Gastrocnemius medialis (tissue), 4 donors: ENCODE data around the gene ESPL1. TPM values are rescaled to one million over a fixed set of nuclear protein-coding genes. Genes with fewer than 3 reads are reported as not detected.

Experiments
- ATAC-seq, 2 donors: fragments of 150-250 bp; one replicate each; pipeline ENCODE4 v1.9.1; 2016
- DNase-seq, 2 donors: peaks; one replicate each; pipeline ENCODE4 v3.0.0-alpha.2; 2019
- H3K27ac ChIP-seq, 4 donors: fragments of 200-600 bp; sonication (generic); 1 replicate in 1 of 4; 2 replicates in 3 of 4; pipeline ENCODE4 v1.5.1; 2016 to 2018; ENCODE audit warnings: mild to moderate bottlenecking in 2 of 4, moderate library complexity in 1 of 4
- H3K27me3 ChIP-seq, 3 donors: fragments of 200-600 bp; sonication (generic) in 2 of 3; 1 replicate in 1 of 3; 2 replicates in 2 of 3; pipeline versions ENCODE4 v1.5.1 to v1.6.0; 2016 to 2019; ENCODE audit warnings: mild to moderate bottlenecking in 1 of 3, moderate library complexity in 1 of 3
- H3K36me3 ChIP-seq, 2 donors: fragments of 200-600 bp; sonication (generic) in 1 of 2; one replicate each; pipeline ENCODE4 v1.5.1; 2017 to 2018
- H3K4me1 ChIP-seq, 2 donors: fragments of 200-600 bp; sonication (generic) in 1 of 2; one replicate each; pipeline ENCODE4 v1.5.1; 2016 to 2017; ENCODE audit warnings: mild to moderate bottlenecking in 2 of 2
- H3K4me3 ChIP-seq, 4 donors: fragments of 200-600 bp; sonication (generic) in 3 of 4; 1 replicate in 1 of 4; 2 replicates in 3 of 4; pipeline ENCODE4 v1.5.1; 2016 to 2019; ENCODE audit warnings: mild to moderate bottlenecking in 2 of 4
- H3K9me3 ChIP-seq, 3 donors: fragments of 200-600 bp; sonication (generic) in 2 of 3; 1 replicate in 1 of 3; 2 replicates in 2 of 3; pipeline ENCODE4 v1.5.1; 2016 to 2019
- CTCF ChIP-seq, 5 experiments: fragments of 450-650 bp in 3 of 5; fragments of 200-600 bp in 2 of 5; sonication (generic) in 2 of 5; IDR thresholded peaks in 4 of 5; conservative IDR thresholded peaks in 1 of 5; 1 replicate in 4 of 5; 2 replicates in 1 of 5; pipeline ENCODE4 v1.5.1; 2016 to 2019; ENCODE audit warnings: antibody characterized with exemption in 5 of 5, mild to moderate bottlenecking in 3 of 5, moderate library complexity in 3 of 5
- POLR2A ChIP-seq, 2 donors: fragments of 450-650 bp; IDR thresholded peaks; one replicate each; pipeline ENCODE4 v1.6.1; 2017; ENCODE audit warnings: antibody characterized with exemption in 2 of 2, mild to moderate bottlenecking in 2 of 2, moderate library complexity in 2 of 2
- in situ Hi-C, 4 donors: fragments of 200-750 bp; cut with MboI; loops; one replicate each; pipeline versions ENCODE4 v1.15.0 to v1.8.0; 2017; ENCODE audit warnings: low sequenced_read_pairs in 4 of 4
- intact Hi-C: fragments of 100-400 bp; cut with DNase I; formaldehyde crosslinking; loops from one replicate; pipeline ENCODE4 v1.15.1; 2023; ENCODE audit warnings: low total_unique reads
- total RNA-seq, 4 donors: library from RNA; depleted of rRNA; stranded (reverse); fragments of >200 nt; gene quantifications; one replicate each; pipeline versions ENCODE4 v1.1.0 to v1.2.3, GENCODE V29; 2016

The ESPL1 gene
- total RNA-seq, 4 donors from 2014 or later = 0.20 to 0.44 (median 0.24) TPM; not detected in 1

- H3K36me3 ChIP-seq = peaks cover 0 to 36% of the 10 kb centered on the region in 2 donors
- H3K9me3 ChIP-seq = no peaks in the 10 kb centered on the region
- no peaks in the 10 kb centered on the region for H3K27me3 ChIP-seq
- peak overlapping the region; percentile 84 to 97 (median 94) for H3K27ac ChIP-seq
- no peak for TF ChIP-seq POLR2A (IDR thresholded peaks at IDR 0.05)
- no peak for TF ChIP-seq CTCF (IDR thresholded peaks at IDR 0.05 in 4 of 5, conservative IDR thresholded peaks at IDR 0.05 in 1 of 5)
- DNase-seq = no peak
- peaks cover 23 to 31% of the 10 kb centered on the region in 2 donors for H3K4me1 ChIP-seq
- H3K4me3 ChIP-seq = peak overlapping the region; percentile 71 to 93 (median 90)
- in situ Hi-C loops (loop anchor here in 1 of 4 donors (10.0 kb wide), 1 partner anchor 184 kb away; the partner anchor contains the start of genes NPFF and TARBP2), intact Hi-C loops (loop anchor here (1.0 to 5.0 kb wide), 6 partner anchors 21 to 407 kb away; partner anchors contain the start of genes ATP5MC2, CALCOCO1, MYG1 and PFDN5)
- ATAC-seq = peak; percentile 5 to 8
Measured at GRCh38 chr12:53320352-53321195, 52.5 kb downstream of the ESPL1 start.

GRCh38 chr12:53324113-53324778 is 56.1 kb downstream of the ESPL1 start:
- no peak for DNase-seq
- in situ Hi-C loops = loop anchor here in 1 of 4 donors (10.0 kb wide), 1 partner anchor 181 kb away; the partner anchor contains the start of genes NPFF and TARBP2
- no peak for ATAC-seq

GRCh38 chr12:53324779-53325510 is 56.8 kb downstream of the ESPL1 start:
- Histone ChIP-seq H3K36me3 (peaks cover 0 to 2% of the 10 kb centered on the region in 2 donors), H3K27ac (peak overlapping the region; percentile 89 to 97 (median 92)), H3K27me3 (no peaks in the 10 kb centered on the region), H3K4me3 (peak overlapping the region; percentile 75 to 96 (median 78)), H3K9me3 (no peaks in the 10 kb centered on the region), H3K4me1 (peaks cover 21 to 30% of the 10 kb centered on the region in 2 donors)
- intact Hi-C loops = loop anchor here (1.0 to 5.0 kb wide), 5 partner anchors 20 to 402 kb away; partner anchors contain the start of genes CALCOCO1 and TARBP2
- in situ Hi-C loops = loop anchor here in 1 of 4 donors (10.0 kb wide), 1 partner anchor 180 kb away; the partner anchor contains the start of genes NPFF and TARBP2
- peak; percentile 59 to 65 for ATAC-seq
- TF ChIP-seq POLR2A (IDR thresholded peaks at IDR 0.05) (peak; percentile 86 to 90), CTCF (IDR thresholded peaks at IDR 0.05 in 4 of 5, conservative IDR thresholded peaks at IDR 0.05 in 1 of 5) (peak; percentile 46 to 88 (median 86))
- DNase-seq = peak; percentile 90

More at GRCh38 chr12:53324113-53324778, 56.1 kb downstream of the ESPL1 start:
- H3K27ac ChIP-seq = peak overlapping the region; percentile 89 to 97 (median 92)
- intact Hi-C loops = loop anchor here (1.0 to 5.0 kb wide), 4 partner anchors 21 to 403 kb away; partner anchors contain the start of genes CALCOCO1 and TARBP2
- H3K4me3 ChIP-seq = peak overlapping the region; percentile 75 to 96 (median 78)
- TF ChIP-seq POLR2A (IDR thresholded peaks at IDR 0.05) (no peak), CTCF (IDR thresholded peaks at IDR 0.05 in 4 of 5, conservative IDR thresholded peaks at IDR 0.05 in 1 of 5) (no peak)
- no peaks in the 10 kb centered on the region for H3K9me3 ChIP-seq
- H3K36me3 ChIP-seq = peaks cover 0 to 9% of the 10 kb centered on the region in 2 donors
- H3K4me1 ChIP-seq = peaks cover 23 to 33% of the 10 kb centered on the region in 2 donors
- H3K27me3 ChIP-seq = no peaks in the 10 kb centered on the region
